Measurements from ENCODE around the gene TOM1.

DNA sequence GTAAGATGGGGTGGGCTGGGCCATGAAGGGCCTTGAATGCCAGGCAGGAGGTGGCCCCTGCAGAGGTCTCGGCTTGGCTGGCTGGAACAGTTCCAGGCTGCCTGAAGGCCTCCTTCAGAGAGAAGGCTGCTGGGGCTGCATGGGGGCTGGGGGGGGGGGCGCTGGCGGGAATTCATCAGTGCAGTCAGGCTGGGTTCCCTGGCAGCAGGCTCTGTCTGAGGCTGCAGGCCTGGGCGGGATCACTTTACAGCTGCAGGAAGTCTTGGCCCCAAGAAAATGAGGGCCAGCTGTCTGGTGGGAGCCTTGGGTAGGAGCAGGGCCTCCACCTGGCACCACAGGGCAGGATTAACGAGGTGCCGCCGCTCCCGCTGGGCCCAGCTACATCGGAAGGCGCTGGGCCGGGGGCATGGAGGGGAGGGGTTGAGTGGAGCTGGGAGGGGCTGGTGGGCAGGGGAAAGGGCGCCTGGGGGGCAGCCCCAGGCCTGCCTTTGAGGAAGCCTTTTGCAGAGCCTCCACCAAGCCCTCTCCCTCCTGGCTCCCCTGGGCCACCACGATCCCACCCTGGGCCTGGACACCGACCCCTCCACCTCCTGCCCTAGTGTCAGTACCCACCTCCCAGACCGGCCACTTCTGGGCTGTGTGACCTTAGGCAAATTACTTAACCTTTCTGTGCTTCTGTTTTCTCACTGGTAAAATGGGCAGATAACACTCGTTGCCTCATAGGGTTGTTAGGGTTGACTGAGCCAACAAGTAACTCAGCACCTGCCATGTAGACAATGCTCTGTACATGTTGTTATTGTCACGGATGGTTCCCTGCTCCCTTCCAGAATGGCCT lies 50.2 kb downstream of the TOM1 start:
- TF ChIP-seq, protein P1, sequence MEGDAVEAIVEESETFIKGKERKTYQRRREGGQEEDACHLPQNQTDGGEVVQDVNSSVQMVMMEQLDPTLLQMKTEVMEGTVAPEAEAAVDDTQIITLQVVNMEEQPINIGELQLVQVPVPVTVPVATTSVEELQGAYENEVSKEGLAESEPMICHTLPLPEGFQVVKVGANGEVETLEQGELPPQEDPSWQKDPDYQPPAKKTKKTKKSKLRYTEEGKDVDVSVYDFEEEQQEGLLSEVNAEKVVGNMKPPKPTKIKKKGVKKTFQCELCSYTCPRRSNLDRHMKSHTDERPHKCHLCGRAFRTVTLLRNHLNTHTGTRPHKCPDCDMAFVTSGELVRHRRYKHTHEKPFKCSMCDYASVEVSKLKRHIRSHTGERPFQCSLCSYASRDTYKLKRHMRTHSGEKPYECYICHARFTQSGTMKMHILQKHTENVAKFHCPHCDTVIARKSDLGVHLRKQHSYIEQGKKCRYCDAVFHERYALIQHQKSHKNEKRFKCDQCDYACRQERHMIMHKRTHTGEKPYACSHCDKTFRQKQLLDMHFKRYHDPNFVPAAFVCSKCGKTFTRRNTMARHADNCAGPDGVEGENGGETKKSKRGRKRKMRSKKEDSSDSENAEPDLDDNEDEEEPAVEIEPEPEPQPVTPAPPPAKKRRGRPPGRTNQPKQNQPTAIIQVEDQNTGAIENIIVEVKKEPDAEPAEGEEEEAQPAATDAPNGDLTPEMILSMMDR (IDR thresholded peaks at IDR 0.05) = no peak
- TF ChIP-seq EP300 (IDR thresholded peaks at IDR 0.05; ENCODE audit: borderline replicate concordance in 1 of 2, low read depth in 1 of 2, low read length in 1 of 2) (no peak), JUND (IDR thresholded peaks at IDR 0.05) (no peak)

Data from SK-N-SH (cell line).